HG03135 (cell line): ENCODE results near the gene SSC5D.

Experiments used
- ATAC-seq: cut with Tn5 transposase; IDR thresholded peaks from one replicate; pipeline ENCODE4 v1.9.1; 2021; ENCODE audit warnings: mild to moderate bottlenecking, moderate library complexity; ENCODE audit not compliant: unreplicated experiment

Gene SSC5D

DNA sequence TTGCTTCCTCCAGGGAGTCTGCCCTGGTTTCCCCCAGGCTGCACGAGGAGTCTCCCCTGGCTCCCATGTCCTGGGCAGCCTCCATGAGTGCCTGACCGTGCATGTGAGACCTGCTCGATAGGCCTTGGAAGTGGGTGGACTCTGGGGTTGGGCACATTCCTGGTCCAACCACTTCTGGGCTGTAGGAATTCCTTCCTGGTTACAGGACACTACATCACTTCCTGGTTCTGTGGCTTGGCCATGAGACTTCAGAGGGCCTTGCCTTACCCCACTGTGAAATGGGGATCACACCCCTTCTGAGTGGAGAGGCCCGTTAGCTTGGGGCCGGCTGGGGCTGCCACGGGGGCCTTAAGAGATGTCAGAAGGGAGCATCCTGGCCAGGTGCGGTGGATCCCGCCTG, 15.8 kb upstream of the SSC5D start:
- ATAC-seq, result no peak

DNA sequence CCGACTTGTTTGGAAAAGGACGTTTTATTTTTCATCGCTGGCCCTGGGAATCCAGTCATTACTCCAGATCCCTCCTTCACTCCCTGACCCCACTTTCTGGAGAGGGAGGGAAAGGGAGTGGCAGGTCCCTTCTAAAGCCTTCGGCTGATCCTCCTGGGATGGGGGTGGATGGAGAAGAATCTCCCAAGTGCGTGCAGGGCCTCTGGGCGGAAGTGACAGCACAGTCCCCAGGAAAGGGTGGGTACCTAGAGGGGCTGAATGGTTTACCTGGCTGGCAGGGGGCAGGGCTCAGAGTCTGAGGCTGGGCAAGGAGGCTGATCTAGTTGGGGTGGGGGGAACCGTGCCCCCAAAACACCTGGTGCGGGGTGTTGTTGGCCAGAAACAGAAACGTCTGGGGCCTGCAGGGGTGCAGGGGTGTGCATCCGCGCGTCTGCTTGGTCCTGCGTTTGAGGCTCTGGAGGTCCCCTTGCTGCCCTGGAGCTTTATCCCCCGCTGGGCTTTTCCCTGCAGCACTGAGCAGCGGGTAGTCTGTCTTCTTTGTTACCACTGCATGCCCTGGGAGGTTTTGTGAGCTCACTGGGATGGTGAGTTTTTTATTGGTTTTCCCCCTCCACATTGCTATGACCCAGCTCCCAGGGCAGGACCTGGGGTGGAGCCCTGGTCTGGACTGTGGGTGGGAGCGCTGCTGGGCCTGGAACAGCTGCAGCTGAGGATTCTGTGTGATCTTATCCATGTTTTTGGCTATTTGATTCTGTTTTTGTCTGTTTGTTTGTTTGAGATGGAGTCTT, 14.8 kb upstream of the SSC5D start:
- no peak for ATAC-seq

DNA sequence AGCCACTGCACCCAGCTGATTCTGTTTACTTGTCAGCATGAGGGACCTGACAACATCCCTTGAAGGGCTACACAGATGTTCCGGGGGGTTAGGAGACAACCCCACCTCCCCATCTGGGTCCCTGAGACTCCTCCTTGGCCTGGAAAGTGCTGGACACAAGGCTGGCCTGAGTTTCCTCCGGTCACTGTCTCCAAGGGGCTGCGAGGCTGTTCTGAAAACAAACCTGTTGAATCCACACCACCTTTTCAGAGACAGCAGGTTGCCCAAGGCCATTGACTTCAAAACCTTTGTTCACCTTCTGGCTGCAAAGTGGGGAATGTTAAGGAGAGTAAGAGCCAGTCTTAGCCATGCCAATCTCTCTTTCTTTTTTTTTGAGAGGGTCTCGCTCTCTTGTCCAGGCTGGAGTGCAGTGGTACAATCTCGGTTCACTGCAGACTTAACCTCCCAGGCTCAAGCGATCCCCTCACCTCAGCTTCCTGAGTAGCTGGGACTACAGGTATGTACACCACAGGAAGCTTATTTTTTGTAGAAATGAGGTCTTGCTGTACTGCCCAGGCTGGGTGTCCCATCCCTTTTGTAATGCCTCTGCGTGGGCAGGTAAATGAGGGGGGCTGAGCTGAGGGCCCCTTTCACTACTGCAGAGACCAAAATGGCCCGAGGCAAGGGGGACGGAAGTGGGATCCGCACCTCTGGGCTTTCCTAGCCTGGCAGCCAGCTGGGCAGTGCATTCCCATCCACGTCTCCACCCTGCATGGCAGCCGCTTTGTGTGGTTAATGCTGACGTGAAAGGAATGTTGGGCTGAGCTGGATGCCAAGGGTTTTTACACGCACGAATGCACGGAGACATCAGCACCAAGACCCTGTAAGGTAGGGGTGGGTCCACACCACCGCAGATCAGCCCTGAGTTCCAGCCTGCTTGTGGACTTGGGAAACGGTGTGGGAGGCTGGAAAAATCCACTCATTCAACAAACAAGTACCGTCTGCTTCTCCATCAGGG, 13.7 kb upstream of the SSC5D start:
- no peak for ATAC-seq

DNA sequence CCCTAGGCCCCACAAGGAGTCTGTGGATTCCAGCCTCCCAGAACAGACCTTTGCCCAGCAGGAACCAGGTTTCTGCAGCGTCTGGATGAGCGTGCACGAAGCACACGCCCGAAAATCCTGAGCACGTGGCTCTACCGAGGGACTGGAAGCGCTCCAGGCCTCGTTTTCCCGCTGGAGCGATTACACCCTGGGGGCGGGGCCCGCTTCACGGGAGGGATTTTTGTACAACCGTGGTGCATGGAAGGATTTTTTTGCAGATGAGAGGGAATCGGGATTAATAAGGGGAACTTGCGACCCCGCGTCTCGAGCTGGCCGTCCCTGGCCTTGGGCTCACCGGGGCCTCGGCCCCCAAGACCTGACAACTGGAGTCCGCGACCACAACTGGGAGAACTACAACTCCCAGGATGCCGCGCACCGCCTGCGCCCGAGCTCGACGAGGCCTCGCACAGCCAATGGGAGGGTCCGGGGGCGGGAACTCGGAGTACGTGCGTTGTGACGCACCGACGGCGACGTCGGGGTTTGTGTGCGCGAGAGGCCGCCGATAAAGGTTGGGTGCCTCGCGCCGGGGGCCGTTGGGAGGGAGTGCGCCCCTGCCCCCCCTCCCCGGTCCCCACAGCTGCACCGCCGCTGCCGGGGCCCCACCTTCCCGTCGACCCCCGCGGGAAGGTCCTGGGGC, 12.0 kb upstream of the SSC5D start, which contains the start of gene ZNF628:
TSS of gene ZNF628 (plus strand) at position 518 of the 676 bp plus-strand sequence. CDS start 3,294 bp downstream, outside the sequence.
- ATAC-seq, result peak; percentile 89

DNA sequence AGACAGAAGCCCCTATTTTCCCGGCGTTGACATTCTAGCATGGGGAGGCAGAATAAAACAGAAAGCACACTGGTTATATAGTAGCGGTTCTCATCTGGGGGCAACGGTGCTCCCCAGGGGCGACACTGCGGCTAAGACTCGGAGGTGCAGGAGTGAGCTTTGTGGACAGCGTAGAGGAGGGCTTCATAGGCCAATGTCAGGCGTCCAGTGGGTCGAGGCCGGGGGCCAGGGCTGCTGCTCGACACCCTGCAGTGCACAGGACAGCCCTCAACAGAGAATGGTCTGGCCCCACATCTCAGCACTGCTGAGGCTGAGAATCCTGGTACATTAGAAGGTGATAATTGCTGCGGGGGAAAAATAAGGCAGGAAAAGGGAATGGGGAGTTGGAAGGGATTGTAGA, 10.3 kb upstream of the SSC5D start:
- no peak for ATAC-seq

DNA sequence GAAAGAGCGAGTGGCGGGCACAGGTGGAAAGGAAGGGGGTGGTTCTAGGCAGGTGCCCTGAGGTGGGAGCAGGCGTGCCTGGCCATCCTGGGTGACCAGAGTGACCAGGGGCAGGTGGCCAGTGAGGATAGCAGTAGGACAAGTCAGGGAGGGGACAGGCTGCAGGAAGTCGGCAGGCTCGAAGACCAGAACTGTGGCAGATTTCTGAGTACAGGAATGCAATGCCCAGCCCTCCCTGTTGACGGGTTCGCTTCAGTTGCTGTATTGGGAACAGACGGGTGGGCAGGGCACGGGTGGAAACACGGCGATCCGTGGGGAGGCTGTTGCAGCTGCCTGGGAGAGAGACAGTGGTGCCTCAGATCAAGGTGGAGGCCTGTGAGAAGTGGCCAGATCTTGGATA, 9.9 kb upstream of the SSC5D start:
- ATAC-seq, result no peak

DNA sequence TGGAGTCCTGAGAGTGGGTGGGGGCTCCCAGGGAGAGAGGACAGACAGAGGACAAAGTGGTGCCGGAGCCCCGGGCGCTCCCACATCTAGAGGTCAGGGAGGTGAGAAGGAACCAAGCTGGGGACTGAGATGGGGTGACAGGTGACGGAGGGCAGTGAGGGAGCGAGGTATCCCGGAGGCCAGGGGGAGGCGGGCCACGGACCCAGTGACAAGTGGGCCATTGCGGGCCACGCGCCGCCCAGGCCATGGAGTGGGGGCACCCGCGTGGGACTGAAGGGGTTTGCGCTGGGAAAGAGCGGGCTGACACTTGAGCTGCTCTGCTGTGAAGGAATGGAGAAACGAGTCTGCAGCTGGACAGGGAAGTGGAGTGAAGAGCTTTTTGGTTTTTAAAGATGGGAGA, 9.2 kb upstream of the SSC5D start:
- ATAC-seq, result no peak

DNA sequence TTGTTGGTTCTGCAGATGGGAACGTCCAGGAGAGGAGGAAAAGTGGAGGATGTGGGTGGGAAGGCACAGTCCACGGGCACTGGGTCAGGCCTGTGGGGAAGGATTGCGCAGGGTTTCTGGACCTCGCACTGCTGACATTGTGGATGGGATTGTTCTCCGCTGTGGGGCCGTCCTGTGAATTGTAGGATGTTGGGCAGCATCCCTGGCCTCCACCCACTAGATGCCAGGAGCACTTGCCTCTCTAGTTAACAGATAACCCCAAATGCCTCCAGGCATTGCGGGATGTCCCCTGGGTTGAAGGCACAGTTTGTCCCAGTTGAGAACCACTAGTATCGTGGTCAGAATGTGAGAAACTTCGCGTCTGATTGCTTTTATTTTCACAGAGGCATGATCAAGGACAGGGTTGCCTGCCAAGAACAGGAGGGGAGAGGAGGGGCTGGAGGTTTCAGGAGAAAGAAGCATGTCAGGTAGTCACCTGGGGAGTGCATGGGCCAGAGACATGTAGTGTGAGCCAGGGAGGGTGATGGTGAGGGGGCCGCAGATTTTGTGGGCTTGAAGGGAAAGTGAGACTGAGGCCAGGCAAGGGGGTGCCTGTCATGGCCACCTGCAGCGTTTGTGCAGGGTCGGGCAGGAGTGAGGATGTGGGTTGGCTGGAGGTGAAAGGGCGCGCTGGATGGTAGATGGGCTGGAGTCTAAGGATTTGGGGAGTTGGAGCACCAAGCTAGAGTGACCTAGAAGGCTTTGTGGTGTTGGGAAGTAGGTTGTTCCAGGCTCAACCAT, 8.6 kb upstream of the SSC5D start:
- no peak for ATAC-seq

DNA sequence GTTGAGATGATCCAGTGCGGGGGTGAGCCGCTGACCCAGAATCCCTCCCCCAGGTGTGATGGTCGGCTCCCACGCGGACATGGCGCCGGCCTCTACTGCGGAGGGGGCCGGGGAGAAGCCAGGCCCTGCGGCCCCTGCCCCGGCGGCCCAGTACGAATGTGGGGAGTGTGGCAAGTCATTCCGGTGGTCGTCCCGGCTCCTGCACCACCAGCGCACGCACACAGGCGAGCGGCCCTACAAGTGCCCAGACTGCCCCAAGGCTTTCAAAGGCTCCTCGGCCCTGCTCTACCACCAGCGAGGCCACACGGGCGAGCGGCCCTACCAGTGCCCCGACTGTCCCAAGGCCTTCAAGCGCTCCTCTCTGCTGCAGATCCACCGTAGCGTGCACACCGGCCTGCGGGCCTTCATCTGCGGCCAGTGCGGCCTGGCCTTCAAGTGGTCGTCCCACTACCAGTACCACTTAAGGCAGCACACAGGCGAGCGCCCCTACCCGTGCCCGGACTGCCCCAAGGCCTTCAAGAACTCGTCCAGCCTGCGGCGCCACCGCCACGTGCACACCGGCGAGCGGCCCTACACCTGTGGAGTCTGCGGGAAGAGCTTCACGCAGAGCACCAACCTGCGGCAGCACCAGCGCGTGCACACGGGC, 7.0 kb upstream of the SSC5D start:
- no peak for ATAC-seq

DNA sequence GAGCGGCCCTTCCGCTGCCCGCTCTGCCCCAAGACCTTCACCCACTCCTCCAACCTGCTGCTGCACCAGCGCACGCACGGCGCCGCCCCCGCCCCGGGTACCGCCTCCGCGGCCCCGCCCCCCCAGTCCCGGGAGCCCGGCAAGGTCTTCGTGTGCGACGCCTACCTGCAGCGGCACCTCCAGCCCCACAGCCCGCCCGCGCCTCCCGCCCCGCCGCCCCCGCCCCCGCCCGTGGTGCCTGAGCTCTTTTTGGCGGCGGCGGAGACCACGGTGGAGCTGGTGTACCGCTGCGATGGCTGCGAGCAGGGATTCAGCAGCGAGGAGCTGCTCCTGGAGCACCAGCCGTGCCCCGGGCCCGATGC, 6.5 kb upstream of the SSC5D start:
- ATAC-seq, result no peak

DNA sequence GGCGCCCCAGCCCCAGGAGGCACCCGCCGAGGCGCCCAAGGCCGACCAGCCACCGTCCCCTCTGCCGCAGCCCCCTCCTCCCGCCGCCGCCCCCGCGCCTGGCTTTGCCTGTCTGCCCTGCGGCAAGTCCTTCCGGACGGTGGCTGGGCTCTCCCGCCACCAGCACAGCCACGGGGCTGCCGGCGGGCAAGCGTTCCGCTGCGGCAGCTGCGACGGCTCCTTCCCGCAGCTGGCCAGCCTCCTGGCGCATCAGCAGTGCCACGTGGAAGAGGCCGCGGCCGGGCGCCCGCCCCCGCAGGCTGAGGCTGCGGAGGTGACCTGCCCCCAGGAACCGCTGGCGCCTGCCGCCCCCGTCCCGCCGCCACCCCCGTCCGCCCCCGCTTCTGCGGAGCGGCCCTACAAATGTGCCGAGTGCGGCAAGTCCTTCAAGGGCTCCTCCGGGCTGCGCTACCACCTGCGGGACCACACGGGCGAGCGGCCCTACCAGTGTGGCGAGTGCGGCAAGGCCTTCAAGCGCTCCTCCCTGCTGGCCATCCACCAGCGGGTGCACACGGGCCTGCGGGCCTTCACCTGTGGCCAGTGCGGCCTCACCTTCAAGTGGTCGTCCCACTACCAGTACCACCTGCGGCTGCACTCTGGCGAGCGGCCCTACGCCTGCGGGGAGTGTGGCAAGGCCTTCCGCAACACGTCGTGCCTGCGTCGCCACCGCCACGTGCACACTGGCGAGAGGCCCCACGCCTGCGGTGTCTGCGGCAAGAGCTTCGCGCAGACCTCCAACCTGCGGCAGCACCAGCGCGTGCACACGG, 5.9 kb upstream of the SSC5D start:
- no peak for ATAC-seq

DNA sequence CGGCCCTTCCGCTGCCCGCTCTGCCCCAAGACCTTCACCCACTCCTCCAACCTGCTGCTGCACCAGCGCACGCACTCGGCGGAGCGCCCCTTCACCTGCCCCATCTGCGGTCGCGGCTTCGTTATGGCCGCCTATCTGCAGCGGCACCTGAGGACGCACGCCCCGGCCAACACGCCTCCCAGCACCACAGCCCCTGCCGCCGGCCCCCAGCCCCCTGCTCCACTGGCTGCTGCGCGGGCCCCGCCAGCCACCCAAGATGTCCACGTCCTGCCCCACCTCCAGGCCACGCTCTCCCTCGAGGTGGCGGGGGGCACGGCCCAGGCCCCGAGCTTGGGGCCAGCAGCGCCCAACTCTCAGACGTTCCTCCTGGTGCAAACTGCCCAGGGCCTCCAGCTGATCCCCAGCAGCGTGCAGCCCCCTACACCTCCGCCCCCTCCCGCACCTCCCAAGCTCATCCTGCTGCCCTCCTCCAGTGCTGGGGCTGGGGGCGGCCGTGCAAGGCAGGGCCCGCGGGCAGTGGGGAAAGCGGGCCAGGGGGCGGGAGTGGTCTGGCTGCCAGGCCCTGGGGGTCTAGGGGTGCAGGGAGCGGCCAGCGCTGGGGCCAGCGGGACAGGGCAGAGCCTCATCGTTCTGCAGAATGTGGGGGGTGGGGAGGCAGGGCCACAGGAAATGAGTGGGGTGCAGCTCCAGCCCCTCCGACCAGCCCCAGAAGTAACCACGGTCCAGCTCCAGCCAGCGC, 5.1 kb upstream of the SSC5D start:
- ATAC-seq, result no peak

DNA sequence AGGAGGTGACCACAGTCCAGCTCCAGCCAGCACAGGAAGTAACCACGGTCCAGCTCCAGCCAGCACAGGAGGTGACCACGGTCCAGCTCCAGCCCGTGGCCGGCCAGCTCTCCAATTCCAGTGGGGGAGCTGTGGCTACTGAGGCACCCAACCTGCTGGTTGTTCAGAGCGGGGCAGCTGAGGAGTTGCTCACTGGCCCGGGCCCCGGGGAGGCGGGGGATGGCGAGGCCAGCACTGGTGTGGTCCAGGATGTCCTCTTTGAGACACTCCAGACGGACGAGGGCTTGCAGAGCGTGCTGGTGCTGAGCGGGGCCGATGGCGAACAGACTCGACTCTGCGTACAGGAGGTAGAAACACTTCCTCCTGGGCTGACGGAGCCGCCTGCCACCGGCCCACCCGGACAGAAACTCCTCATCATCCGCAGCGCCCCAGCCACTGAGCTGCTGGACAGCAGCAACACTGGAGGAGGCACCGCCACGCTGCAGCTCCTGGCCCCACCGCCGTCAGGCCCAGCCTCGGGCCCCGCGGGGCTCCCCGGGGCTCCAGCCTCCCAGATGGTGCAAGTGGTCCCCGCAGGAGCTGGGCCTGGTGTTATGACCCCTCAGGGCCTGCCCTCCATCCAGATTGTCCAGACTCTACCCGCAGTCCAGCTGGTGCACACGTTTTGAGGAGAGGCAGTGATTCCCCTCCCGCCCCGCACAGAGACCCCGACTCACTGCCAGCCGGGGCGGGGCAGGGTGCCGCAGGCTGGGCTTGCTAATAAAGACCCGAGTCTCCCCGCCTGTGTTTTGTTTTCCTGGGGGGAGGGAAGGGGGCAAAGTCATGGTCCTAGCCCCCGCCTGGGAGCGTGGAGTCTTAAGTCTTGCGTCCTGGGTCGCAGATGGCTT, 4.3 kb upstream of the SSC5D start:
- ATAC-seq, result no peak

DNA sequence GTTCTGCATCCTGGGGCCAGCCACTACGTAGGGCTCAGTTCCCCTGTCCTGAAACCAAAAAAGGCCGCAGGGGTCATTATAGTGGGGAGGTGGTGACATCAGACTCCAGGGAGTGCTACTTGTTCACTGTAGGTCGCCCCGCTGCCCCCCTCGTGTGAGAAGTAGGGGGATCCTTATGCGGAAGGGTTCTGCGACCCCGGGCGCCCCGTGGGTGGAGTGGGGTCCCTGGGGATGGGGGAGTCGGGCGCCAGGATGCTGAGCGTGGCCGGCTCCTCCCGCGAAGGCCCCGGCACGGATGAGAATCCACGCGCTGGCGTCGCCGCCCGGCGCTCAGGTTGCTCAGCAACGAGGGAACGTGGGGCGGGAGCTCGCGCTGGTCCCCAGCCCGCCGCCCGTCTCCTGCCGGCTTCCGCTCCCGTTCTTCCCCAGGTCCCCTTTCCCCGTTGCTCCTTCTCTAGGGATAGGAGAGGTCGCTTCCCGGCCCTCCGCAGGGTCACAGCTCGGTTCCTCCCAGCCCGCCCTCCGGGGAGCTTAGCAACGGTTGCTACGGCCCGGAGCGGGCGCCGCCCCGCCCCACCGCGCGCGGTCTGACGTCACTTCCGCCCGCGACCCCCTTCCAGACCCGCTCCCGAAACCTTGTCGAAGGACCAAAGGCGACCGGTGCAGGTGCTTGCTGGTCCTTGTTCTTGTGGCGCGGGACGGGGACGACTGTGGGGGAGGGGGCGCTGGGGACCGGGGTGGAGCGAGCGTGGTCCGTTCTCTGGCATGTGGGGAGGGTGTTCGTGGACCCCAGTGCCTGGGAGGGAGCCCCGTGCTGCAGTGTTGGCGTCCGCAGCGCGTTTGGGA, 3.4 kb upstream of the SSC5D start, which contains the start of gene NAT14:
TSS of gene NAT14 (plus strand) at position 596 of the 846 bp plus-strand sequence. CDS start 521 bp downstream, outside the sequence.
- ATAC-seq, result no peak

DNA sequence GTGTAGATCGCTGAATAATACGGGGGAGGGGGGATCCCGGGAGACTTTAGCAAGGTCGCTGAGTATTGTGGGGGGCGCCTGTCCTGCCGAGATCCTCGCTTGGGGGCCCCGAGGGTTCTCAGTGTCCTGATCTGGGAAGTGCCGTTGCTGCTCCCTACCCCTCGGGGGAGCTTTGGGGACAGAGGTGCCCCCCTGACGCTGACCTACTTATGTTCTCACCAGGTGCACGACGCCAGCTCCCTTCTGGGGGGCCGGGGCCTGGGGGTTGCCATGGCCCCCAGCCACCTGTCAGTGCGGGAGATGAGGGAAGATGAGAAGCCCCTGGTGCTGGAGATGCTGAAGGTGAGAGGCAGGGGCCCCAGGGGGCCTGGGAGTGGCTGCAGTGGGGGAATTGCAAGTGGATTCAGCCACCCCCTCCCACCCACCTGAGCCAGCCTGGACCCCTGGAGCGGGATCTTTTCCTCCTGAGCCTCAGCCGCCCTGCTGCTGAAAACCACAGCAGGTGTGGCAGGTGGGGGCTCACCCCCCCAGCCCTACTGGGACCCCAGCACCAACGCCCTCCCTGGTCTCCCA, 2.7 kb upstream of the SSC5D start:
- ATAC-seq, result no peak
